Measurements from ENCODE around the gene NDUFA9. TPM values are rescaled to one million over a fixed set of nuclear protein-coding genes. Genes with fewer than 3 reads are reported as not detected.

Gene NDUFA9
- polyA plus RNA-seq, 1 experiment: 111 TPM

DNA sequence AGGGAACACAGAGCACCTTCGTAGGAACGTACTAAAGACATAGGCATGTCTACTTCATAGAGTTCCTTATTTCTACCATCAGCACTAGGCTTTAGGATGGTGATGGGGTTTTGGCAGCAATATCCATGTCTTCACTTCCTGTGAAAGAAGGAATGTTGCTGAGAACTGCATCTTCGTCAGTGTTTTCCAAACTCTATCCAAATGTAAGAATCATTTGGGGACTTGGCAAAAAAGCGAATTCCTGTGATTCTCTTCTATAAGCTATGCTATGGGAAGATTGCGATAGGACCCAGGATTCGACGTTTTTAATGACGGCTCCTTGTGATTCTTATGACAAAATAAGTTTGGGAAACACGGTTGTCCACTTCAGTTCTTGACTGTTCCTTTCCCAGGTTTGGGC, 39.8 kb upstream of the NDUFA9 start:
- ChIA-PET CTCF (interaction anchor here (0.9 kb wide), 1 partner anchor 25 kb away, joined by 3 read pairs; no protein-coding TSS in a partner anchor), POLR2A (no interaction called here)
- Histone ChIP-seq H3K4me3 (ENCODE audit: low read depth, low read length) (no peak overlapping the region), H3K27me3 (ENCODE audit: control insufficient read depth, insufficient read depth, low read length) (no peaks in the 10 kb centered on the region), H3K36me3 (ENCODE audit: control insufficient read depth, insufficient read depth, low read length) (peaks cover 9% of the 10 kb centered on the region)
- TF ChIP-seq, protein P1, sequence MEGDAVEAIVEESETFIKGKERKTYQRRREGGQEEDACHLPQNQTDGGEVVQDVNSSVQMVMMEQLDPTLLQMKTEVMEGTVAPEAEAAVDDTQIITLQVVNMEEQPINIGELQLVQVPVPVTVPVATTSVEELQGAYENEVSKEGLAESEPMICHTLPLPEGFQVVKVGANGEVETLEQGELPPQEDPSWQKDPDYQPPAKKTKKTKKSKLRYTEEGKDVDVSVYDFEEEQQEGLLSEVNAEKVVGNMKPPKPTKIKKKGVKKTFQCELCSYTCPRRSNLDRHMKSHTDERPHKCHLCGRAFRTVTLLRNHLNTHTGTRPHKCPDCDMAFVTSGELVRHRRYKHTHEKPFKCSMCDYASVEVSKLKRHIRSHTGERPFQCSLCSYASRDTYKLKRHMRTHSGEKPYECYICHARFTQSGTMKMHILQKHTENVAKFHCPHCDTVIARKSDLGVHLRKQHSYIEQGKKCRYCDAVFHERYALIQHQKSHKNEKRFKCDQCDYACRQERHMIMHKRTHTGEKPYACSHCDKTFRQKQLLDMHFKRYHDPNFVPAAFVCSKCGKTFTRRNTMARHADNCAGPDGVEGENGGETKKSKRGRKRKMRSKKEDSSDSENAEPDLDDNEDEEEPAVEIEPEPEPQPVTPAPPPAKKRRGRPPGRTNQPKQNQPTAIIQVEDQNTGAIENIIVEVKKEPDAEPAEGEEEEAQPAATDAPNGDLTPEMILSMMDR (IDR thresholded peaks at IDR 0.05; ENCODE audit: insufficient read depth, low read depth, low read length): no peak
- no peak for DNase-seq (ENCODE audit: low read depth)

DNA sequence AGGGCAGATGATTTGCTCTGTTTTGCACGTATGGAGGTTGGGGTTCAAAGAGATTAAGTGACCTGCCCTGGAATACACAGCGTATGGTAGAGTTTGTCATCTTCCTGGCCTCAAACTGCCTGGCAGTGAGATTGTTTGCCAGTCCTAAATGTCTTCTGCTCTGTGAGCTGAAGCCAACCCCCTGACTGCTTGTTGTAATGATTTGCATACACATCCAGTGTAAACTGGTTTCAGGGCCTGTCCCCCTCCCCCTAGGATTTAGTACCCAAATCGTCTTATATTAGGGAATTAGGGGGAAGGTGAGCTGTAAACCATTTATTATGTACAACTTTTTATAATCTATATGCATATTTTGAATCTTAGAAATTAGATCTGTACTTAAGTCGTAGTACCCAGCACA, 38.4 kb upstream of the NDUFA9 start:
- ChIA-PET CTCF (interaction anchor here (1.0 to 1.4 kb wide), 2 partner anchors 10 to 16 kb away, joined by 4 to 5 read pairs; no protein-coding TSS in a partner anchor), POLR2A (no interaction called here)
- Histone ChIP-seq H3K4me3 (ENCODE audit: low read depth, low read length) (no peak overlapping the region), H3K36me3 (ENCODE audit: control insufficient read depth, insufficient read depth, low read length) (peaks cover 9% of the 10 kb centered on the region), H3K27me3 (ENCODE audit: control insufficient read depth, insufficient read depth, low read length) (no peaks in the 10 kb centered on the region)
- DNase-seq (ENCODE audit: low read depth): no peak
- TF ChIP-seq, protein P1 (IDR thresholded peaks at IDR 0.05; ENCODE audit: insufficient read depth, low read depth, low read length): no peak

DNA sequence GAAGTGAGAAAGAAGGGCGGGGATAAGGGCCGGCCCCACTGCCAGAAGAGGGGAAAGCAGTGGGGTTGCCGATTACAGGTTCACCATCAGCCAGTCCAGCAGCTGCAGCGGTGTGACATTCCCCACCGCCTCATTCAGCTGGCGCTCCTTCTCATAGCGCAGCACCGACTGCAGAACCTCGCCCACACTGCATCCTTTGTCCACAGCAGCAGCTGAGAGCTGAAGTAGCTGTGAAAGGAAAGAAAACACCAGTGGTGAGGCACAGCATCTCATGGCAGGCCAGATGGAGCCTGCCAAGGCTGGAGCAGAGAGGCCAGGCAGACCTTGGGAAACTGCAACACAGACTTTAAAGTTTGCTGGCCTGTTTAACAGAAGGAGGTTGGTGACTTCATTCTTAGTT, 33.2 kb upstream of the NDUFA9 start:
- H3K4me3 ChIP-seq (ENCODE audit: low read depth, low read length): no peak overlapping the region
- POLR2A ChIA-PET: no interaction called here
- TF ChIP-seq, protein P1 (IDR thresholded peaks at IDR 0.05; ENCODE audit: insufficient read depth, low read depth, low read length): no peak
- H3K36me3 ChIP-seq (ENCODE audit: control insufficient read depth, insufficient read depth, low read length): peaks cover 4% of the 10 kb centered on the region
- CTCF ChIA-PET: interaction anchor here (2.0 kb wide), 1 partner anchor 11 kb away, joined by 9 read pairs; no protein-coding TSS in a partner anchor
- DNase-seq (ENCODE audit: low read depth): no peak
- H3K27me3 ChIP-seq (ENCODE audit: control insufficient read depth, insufficient read depth, low read length): no peaks in the 10 kb centered on the region

DNA sequence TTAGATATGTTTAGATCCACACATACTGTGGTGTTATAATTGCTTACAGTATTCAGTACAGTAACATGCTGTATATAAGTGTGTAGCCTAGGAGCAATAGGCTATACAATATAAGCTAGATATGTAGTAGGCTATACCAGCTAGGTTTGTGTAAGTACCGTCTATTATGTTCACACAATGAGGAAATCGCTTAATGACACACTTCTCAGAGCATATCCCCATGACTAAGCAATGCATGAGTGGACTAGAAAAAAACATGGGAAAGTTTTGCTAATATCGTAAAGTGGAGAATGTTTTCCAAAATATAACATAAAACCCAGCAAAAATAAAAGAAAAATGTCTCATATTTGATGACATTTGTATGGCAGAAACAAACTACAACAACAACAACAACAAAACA, 27.4 kb upstream of the NDUFA9 start:
- no peak for DNase-seq (ENCODE audit: low read depth)
- Histone ChIP-seq H3K36me3 (ENCODE audit: control insufficient read depth, insufficient read depth, low read length) (no peaks in the 10 kb centered on the region), H3K4me3 (ENCODE audit: low read depth, low read length) (no peak overlapping the region), H3K27me3 (ENCODE audit: control insufficient read depth, insufficient read depth, low read length) (no peaks in the 10 kb centered on the region)
- POLR2A ChIA-PET: no interaction called here
- CTCF ChIA-PET: interaction anchor here (1.2 kb wide), 1 partner anchor 9 kb away, joined by 4 read pairs; no protein-coding TSS in a partner anchor
- TF ChIP-seq, protein P1 (IDR thresholded peaks at IDR 0.05; ENCODE audit: insufficient read depth, low read depth, low read length): no peak

DNA sequence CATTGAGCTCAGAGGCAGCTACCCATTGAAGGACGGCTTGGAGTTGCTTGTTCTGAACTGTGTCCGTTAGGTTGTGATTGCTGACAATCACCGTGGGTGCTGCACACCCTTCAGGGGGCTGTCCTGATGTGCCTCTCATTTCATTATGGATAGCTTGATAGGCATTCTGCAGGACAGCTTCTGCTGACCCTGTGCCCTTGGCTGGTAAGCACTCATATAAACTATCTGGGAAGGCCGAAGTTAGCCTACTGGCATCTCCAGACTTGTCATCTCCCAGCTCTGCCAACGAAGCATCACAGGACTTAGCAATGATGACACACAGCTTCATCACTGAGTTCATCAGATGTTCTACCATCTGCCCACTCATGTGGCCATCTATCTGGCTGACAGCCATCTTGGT, 22.4 kb upstream of the NDUFA9 start:
- TF ChIP-seq, protein P1 (IDR thresholded peaks at IDR 0.05; ENCODE audit: insufficient read depth, low read depth, low read length): no peak
- Histone ChIP-seq H3K27me3 (ENCODE audit: control insufficient read depth, insufficient read depth, low read length) (no peaks in the 10 kb centered on the region), H3K4me3 (ENCODE audit: low read depth, low read length) (no peak overlapping the region), H3K36me3 (ENCODE audit: control insufficient read depth, insufficient read depth, low read length) (no peaks in the 10 kb centered on the region)
- DNase-seq (ENCODE audit: low read depth): no peak
- ChIA-PET POLR2A (no interaction called here), CTCF (interaction anchor here (0.6 kb wide), 1 partner anchor 17 kb away, joined by 4 read pairs; no protein-coding TSS in a partner anchor)
